A673 (cell line): Measurements from ENCODE around the gene CARS2. TPM values are rescaled to one million over a fixed set of nuclear protein-coding genes. Genes with fewer than 3 reads are reported as not detected.

Experiments used
- BruUV-seq: library from RNA; stranded (reverse); fragments of 400-500 nt; replicated peaks from 2 replicates; lab custom pipeline; 2021; lab: Mats Ljungman, UMichigan
- CTCF ChIA-PET: fragments of 300-600 bp; sonication (Branson Sonifier 250); formaldehyde crosslinking; loops from one replicate; lab custom pipeline; 2022; ENCODE audit warnings: antibody characterized with exemption; lab: Charles Lee
- POLR2A ChIA-PET: fragments of 300-600 bp; sonication (Branson Sonifier 250); formaldehyde crosslinking; loops from one replicate; lab custom pipeline; 2022; ENCODE audit warnings: antibody characterized with exemption; ENCODE audit not compliant: low non-redundant PET; lab: Charles Lee
- DNase-seq: peaks from one replicate; pipeline ENCODE4 v3.0.0-alpha.2; 2015; ENCODE audit warnings: low spot score
- H3K27ac ChIP-seq: fragments of 200-600 bp; sonication (generic); 2 replicates; pipeline ENCODE4 v1.5.1; 2016; ENCODE audit warnings: mixed run types, low read depth, mild to moderate bottlenecking, mixed read lengths, antibody characterized with exemption, low read length; ENCODE audit not compliant: poor library complexity, severe bottlenecking
- H3K27me3 ChIP-seq: fragments of 200-600 bp; sonication (generic); replicated peaks from 2 replicates; pipeline ENCODE4 v1.6.1; 2017; ENCODE audit warnings: mixed run types, low read depth, mild to moderate bottlenecking, mixed read lengths, antibody characterized with exemption, low read length; ENCODE audit not compliant: insufficient read depth, poor library complexity
- H3K36me3 ChIP-seq: fragments of 200-600 bp; sonication (generic); 2 replicates; pipeline ENCODE4 v1.6.1; 2016; ENCODE audit warnings: mixed run types, mild to moderate bottlenecking, mixed read lengths, antibody characterized with exemption, low read length; ENCODE audit not compliant: insufficient read depth, poor library complexity, severe bottlenecking
- H3K4me1 ChIP-seq: fragments of 200-600 bp; sonication (generic); 2 replicates; pipeline ENCODE4 v1.6.1; 2017; ENCODE audit warnings: mixed run types, mild to moderate bottlenecking, mixed read lengths, antibody characterized with exemption, low read length; ENCODE audit not compliant: insufficient read depth, poor library complexity, severe bottlenecking
- H3K4me3 ChIP-seq: fragments of 200-600 bp; sonication (generic); 2 replicates; pipeline ENCODE4 v1.5.1; 2016; ENCODE audit warnings: low read depth, mixed run types, mild to moderate bottlenecking, mixed read lengths, low read length; ENCODE audit not compliant: poor library complexity, severe bottlenecking
- H3K9me3 ChIP-seq: fragments of 200-600 bp; sonication (generic); 2 replicates; pipeline ENCODE4 v1.6.1; 2016; ENCODE audit warnings: mixed run types, low read depth, mild to moderate bottlenecking, mixed read lengths, antibody characterized with exemption, low read length; ENCODE audit not compliant: poor library complexity, severe bottlenecking
- EZH2 ChIP-seq: fragments of 200-600 bp; sonication (generic); IDR thresholded peaks from 2 replicates; pipeline ENCODE4 v1.6.1; 2017; ENCODE audit warnings: borderline replicate concordance, low read depth, mild to moderate bottlenecking, mixed read lengths, antibody characterized with exemption, low read length; ENCODE audit not compliant: poor library complexity, severe bottlenecking
- intact Hi-C: fragments of 100-400 bp; cut with micrococcal nuclease; formaldehyde crosslinking; loops from one replicate; pipeline ENCODE4 v1.10.0; 2022; ENCODE audit not compliant: unreplicated experiment
- total RNA-seq: library from RNA; stranded (reverse); gene quantifications from 2 replicates; pipeline ENCODE4 v1.2.3, GENCODE V29; 2021
- TF ChIP-seq, protein P1 (sequence below): fragments of 300-800, 200-600 bp; sonication (generic); conservative IDR thresholded peaks from 2 replicates; pipeline ENCODE4 v1.5.1; 2017; ENCODE audit warnings: low read depth, mild to moderate bottlenecking, antibody characterized with exemption, low read length, moderate library complexity, mixed read lengths

The CARS2 gene
- total RNA-seq, 1 experiment from 2014 or later = 71.4 TPM

DNA sequence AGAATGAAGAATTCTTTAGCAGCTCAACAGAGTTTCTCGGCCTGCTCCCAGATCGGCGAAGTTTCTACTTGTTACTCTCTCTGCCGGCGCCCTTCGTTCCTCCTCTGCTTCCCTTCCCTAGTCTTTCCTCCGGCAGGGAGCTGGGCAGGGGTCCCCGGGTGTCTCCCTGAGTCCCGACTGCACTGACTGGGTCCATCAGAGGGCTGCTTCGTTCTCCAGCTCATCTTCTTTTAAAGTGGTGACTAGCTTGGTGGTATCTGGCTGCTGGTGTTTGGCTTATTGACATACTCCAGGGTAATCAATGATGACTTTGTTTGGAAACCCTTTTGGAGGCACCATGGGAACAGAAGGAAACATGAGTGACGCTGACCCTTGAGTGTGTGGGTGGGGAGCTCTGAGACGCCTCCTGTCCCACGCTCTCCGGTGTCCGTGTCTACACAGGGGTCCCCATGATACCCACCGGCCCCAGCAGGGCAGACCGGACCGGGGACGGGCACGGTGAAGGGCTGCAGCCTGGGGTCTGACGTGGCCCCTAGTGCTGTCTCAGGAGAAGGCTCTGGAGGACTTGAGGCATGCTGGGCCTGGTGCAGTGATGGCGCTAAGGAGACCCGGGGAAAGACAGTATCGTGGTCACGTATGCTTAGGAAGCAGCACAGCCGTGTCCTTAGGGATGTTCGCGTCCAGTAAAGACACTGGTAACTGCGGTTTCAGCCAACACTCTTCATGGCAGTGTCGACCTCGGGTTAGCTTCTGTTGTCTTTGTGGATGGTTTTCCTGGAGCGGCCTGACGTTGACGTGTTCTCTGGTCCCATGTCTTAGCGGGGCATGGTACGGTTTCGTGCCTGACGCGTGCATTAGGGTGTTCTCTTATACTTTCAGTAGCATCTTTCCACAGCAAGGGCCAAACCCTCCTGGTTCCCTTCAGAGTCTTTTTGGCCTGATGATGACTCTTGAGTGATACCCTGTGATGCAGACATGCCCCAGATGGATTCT, 66.8 kb downstream of the CARS2 start:
- intact Hi-C loops = no loop called here
- CTCF ChIA-PET = no interaction called here

DNA sequence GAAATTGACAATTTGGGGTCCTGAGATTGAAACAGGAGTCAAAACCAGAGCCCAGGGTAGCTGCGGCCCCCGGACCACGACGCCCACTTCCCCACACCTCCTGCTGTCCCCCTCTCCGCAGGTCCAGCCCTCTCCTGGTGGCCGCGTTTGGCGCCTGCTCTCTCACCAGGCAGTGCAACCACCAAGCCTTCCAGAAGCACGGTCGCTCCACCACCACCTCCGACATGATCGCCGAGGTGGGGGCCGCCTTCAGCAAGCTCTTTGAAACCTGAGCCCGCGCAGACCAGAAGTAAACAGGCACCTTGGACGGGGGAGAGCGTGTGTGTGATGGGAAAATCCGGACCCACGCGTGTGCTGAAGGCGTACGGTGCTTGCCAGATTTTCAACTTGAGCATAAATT, 67.7 kb downstream of the CARS2 start:
- no peaks in the 10 kb centered on the region for H3K4me1 ChIP-seq
- no peaks in the 10 kb centered on the region for H3K27me3 ChIP-seq
- no peaks in the 10 kb centered on the region for H3K9me3 ChIP-seq
- no peak overlapping the region for H3K27ac ChIP-seq
- TF ChIP-seq, protein P1, sequence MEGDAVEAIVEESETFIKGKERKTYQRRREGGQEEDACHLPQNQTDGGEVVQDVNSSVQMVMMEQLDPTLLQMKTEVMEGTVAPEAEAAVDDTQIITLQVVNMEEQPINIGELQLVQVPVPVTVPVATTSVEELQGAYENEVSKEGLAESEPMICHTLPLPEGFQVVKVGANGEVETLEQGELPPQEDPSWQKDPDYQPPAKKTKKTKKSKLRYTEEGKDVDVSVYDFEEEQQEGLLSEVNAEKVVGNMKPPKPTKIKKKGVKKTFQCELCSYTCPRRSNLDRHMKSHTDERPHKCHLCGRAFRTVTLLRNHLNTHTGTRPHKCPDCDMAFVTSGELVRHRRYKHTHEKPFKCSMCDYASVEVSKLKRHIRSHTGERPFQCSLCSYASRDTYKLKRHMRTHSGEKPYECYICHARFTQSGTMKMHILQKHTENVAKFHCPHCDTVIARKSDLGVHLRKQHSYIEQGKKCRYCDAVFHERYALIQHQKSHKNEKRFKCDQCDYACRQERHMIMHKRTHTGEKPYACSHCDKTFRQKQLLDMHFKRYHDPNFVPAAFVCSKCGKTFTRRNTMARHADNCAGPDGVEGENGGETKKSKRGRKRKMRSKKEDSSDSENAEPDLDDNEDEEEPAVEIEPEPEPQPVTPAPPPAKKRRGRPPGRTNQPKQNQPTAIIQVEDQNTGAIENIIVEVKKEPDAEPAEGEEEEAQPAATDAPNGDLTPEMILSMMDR = no peak
- no peak for TF ChIP-seq EZH2
- H3K36me3 ChIP-seq = peaks cover 52% of the 10 kb centered on the region
- no TSS peak for BruUV-seq
- ChIA-PET CTCF (no interaction called here), POLR2A (interaction anchor here (0.6 kb wide), 1 partner anchor 231 kb away, joined by 3 read pairs; no protein-coding TSS in a partner anchor)
- DNase-seq = no peak
- intact Hi-C loops = no loop called here
- H3K4me3 ChIP-seq = no peak overlapping the region

More for the DNA sequence above, 66.8 kb downstream of the CARS2 start:
- Histone ChIP-seq H3K27ac (no peak overlapping the region), H3K9me3 (no peaks in the 10 kb centered on the region), H3K4me3 (no peak overlapping the region), H3K36me3 (peaks cover 55% of the 10 kb centered on the region), H3K27me3 (no peaks in the 10 kb centered on the region), H3K4me1 (no peaks in the 10 kb centered on the region)
- TSS peak; percentile 30 for BruUV-seq
- no peak for DNase-seq
- TF ChIP-seq, protein P1 = no peak
- POLR2A ChIA-PET = no interaction called here

DNA sequence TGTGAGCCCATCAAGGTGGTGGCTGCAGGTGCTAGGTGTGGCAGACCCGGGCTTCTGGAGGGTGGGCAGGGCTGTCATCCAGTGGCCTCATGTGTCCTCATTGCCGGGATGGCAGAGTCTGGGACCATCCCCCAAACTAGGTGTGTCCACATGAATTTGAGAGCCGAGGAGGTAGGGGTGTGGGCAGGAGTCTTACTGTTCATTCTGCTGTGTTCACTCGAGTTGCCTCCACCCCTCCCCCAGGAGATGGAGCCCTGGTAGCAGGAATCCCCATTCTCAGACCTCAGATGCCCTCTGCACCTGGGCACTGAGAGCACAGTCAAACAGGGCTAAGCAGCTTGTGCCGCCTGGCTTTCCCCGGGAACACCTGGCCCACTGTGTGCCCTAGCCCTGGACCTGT, 68.2 kb downstream of the CARS2 start:
- no peaks in the 10 kb centered on the region for H3K27me3 ChIP-seq
- H3K9me3 ChIP-seq = no peaks in the 10 kb centered on the region
- peaks cover 50% of the 10 kb centered on the region for H3K36me3 ChIP-seq
- no peak overlapping the region for H3K4me3 ChIP-seq
- ChIA-PET CTCF (no interaction called here), POLR2A (interaction anchor here (0.6 kb wide), 1 partner anchor 230 kb away, joined by 3 read pairs; no protein-coding TSS in a partner anchor)
- no TSS peak for BruUV-seq
- H3K27ac ChIP-seq = no peak overlapping the region
- intact Hi-C loops = no loop called here
- no peaks in the 10 kb centered on the region for H3K4me1 ChIP-seq
- DNase-seq = no peak
- TF ChIP-seq EZH2 = no peak
- TF ChIP-seq, protein P1 = no peak
